ENCODE measurements around the gene PACSIN1. TPM values are rescaled to one million over a fixed set of nuclear protein-coding genes. Genes with fewer than 3 reads are reported as not detected.

PACSIN1 gene
- total RNA-seq, 1 experiment from 2014 or later, result not detected

GRCh38 chr6:34565722-34566137 lies 99.9 kb downstream of the PACSIN1 start:
- in situ Hi-C loops (cut with HindIII; ENCODE audit: low pct_unique_long_range_greater_than_20kb, low sequenced_read_pairs), result no loop called here
- DNase-seq (ENCODE audit: low read depth), result no peak

GRCh38 chr6:34566830-34567546 lies 101.1 kb downstream of the PACSIN1 start:
- no peak for DNase-seq (ENCODE audit: low read depth)
- in situ Hi-C loops (cut with HindIII; ENCODE audit: low pct_unique_long_range_greater_than_20kb, low sequenced_read_pairs), result no loop called here

GRCh38 chr6:34568341-34569201 lies 102.7 kb downstream of the PACSIN1 start:
- in situ Hi-C loops (cut with HindIII; ENCODE audit: low pct_unique_long_range_greater_than_20kb, low sequenced_read_pairs), result no loop called here

GRCh38 chr6:34569361-34569973 lies 103.6 kb downstream of the PACSIN1 start:
- in situ Hi-C loops (cut with HindIII; ENCODE audit: low pct_unique_long_range_greater_than_20kb, low sequenced_read_pairs), result no loop called here
- DNase-seq (ENCODE audit: low read depth), result no peak

More at GRCh38 chr6:34568341-34569201, 102.7 kb downstream of the PACSIN1 start:
- DNase-seq (ENCODE audit: low read depth), result no peak

- DNase-seq (ENCODE audit: low read depth), result no peak
- in situ Hi-C loops (cut with HindIII; ENCODE audit: low pct_unique_long_range_greater_than_20kb, low sequenced_read_pairs), result no loop called here
Measured at GRCh38 chr6:34570066-34570833, 104.4 kb downstream of the PACSIN1 start.

GRCh38 chr6:34571388-34571787 lies 105.5 kb downstream of the PACSIN1 start:
- DNase-seq (ENCODE audit: low read depth), result no peak
- in situ Hi-C loops (cut with HindIII; ENCODE audit: low pct_unique_long_range_greater_than_20kb, low sequenced_read_pairs), result no loop called here

- no peak for DNase-seq (ENCODE audit: low read depth)
- in situ Hi-C loops (cut with HindIII; ENCODE audit: low pct_unique_long_range_greater_than_20kb, low sequenced_read_pairs), result no loop called here
Measured at GRCh38 chr6:34572021-34572420, 106.1 kb downstream of the PACSIN1 start.

GRCh38 chr6:34572585-34572984 lies 106.7 kb downstream of the PACSIN1 start:
- no peak for DNase-seq (ENCODE audit: low read depth)
- in situ Hi-C loops (cut with HindIII; ENCODE audit: low pct_unique_long_range_greater_than_20kb, low sequenced_read_pairs), result no loop called here

- DNase-seq (ENCODE audit: low read depth), result no peak
- in situ Hi-C loops (cut with HindIII; ENCODE audit: low pct_unique_long_range_greater_than_20kb, low sequenced_read_pairs), result no loop called here
Measured at GRCh38 chr6:34573567-34574183, 107.8 kb downstream of the PACSIN1 start.

- in situ Hi-C loops (cut with HindIII; ENCODE audit: low pct_unique_long_range_greater_than_20kb, low sequenced_read_pairs), result no loop called here
- no peak for DNase-seq (ENCODE audit: low read depth)
Measured at GRCh38 chr6:34574647-34575293, 108.9 kb downstream of the PACSIN1 start.

- no peak for DNase-seq (ENCODE audit: low read depth)
- in situ Hi-C loops (cut with HindIII; ENCODE audit: low pct_unique_long_range_greater_than_20kb, low sequenced_read_pairs), result no loop called here
Measured at GRCh38 chr6:34575326-34575725, 109.5 kb downstream of the PACSIN1 start.

GRCh38 chr6:34576286-34576955 lies 110.5 kb downstream of the PACSIN1 start:
- DNase-seq (ENCODE audit: low read depth), result no peak
- in situ Hi-C loops (cut with HindIII; ENCODE audit: low pct_unique_long_range_greater_than_20kb, low sequenced_read_pairs), result no loop called here

GRCh38 chr6:34578445-34579262 lies 112.8 kb downstream of the PACSIN1 start:
- no peak for DNase-seq (ENCODE audit: low read depth)
- in situ Hi-C loops (cut with HindIII; ENCODE audit: low pct_unique_long_range_greater_than_20kb, low sequenced_read_pairs), result no loop called here

- in situ Hi-C loops (cut with HindIII; ENCODE audit: low pct_unique_long_range_greater_than_20kb, low sequenced_read_pairs), result no loop called here
- DNase-seq (ENCODE audit: low read depth), result no peak
Measured at GRCh38 chr6:34580707-34581560, 115.1 kb downstream of the PACSIN1 start.

GRCh38 chr6:34581561-34581920 lies 115.7 kb downstream of the PACSIN1 start:
- DNase-seq (ENCODE audit: low read depth), result no peak
- in situ Hi-C loops (cut with HindIII; ENCODE audit: low pct_unique_long_range_greater_than_20kb, low sequenced_read_pairs), result no loop called here

Measured in Caki2 (cell line).